ENCODE results near the gene GNG12.

The GNG12 gene

GRCh38 chr1:67705735-67706453 lies 127.4 kb downstream of the GNG12 start:
- DNase-seq = no peak
- peaks cover 11% of the 10 kb centered on the region for H3K4me1 Mint-ChIP-seq
- H3K9me3 Mint-ChIP-seq = no peaks in the 10 kb centered on the region
- H3K27ac Mint-ChIP-seq = no peak overlapping the region
- peaks cover 36% of the 10 kb centered on the region for H3K36me3 Mint-ChIP-seq (ENCODE audit: low read depth)
- H3K4me3 Mint-ChIP-seq = no peak overlapping the region
- no peaks in the 10 kb centered on the region for H3K27me3 Mint-ChIP-seq (ENCODE audit: low read depth, poor library complexity)
- TF ChIP-seq, protein P1, sequence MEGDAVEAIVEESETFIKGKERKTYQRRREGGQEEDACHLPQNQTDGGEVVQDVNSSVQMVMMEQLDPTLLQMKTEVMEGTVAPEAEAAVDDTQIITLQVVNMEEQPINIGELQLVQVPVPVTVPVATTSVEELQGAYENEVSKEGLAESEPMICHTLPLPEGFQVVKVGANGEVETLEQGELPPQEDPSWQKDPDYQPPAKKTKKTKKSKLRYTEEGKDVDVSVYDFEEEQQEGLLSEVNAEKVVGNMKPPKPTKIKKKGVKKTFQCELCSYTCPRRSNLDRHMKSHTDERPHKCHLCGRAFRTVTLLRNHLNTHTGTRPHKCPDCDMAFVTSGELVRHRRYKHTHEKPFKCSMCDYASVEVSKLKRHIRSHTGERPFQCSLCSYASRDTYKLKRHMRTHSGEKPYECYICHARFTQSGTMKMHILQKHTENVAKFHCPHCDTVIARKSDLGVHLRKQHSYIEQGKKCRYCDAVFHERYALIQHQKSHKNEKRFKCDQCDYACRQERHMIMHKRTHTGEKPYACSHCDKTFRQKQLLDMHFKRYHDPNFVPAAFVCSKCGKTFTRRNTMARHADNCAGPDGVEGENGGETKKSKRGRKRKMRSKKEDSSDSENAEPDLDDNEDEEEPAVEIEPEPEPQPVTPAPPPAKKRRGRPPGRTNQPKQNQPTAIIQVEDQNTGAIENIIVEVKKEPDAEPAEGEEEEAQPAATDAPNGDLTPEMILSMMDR (IDR thresholded peaks at IDR 0.05) = no peak

- Mint-ChIP-seq H3K9me3 (no peaks in the 10 kb centered on the region), H3K4me3 (no peak overlapping the region), H3K27me3 (ENCODE audit: low read depth, poor library complexity) (no peaks in the 10 kb centered on the region), H3K4me1 (peaks cover 19% of the 10 kb centered on the region), H3K27ac (no peak overlapping the region), H3K36me3 (ENCODE audit: low read depth) (peaks cover 36% of the 10 kb centered on the region)
- no peak for DNase-seq
- TF ChIP-seq, protein P1 (IDR thresholded peaks at IDR 0.05) = no peak
These were observed 128.9 kb downstream of the GNG12 start for GRCh38 chr1:67704351-67704750.

DNA sequence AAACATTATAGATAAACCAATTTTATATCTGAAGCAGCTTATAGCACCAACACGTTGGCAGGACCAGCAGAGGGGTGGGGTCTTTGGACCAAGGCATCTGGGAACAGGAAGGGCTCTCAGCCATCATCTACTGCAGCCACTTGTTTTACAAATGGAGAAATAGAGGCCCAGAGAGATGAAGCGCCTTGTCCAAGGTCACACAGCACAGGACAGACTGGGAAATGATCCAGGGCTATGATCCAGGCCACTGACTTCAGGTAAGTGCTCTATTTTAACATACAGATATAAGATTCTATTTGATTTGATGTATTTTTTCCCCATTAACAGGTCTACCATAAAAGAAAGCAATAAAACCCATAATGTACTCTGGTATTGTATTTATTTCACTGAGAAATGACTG lies 131.4 kb downstream of the GNG12 start:
- no peak overlapping the region for H3K4me3 Mint-ChIP-seq
- DNase-seq = no peak
- H3K9me3 Mint-ChIP-seq = no peaks in the 10 kb centered on the region
- H3K27ac Mint-ChIP-seq = no peak overlapping the region
- H3K36me3 Mint-ChIP-seq (ENCODE audit: low read depth) = peaks cover 28% of the 10 kb centered on the region
- TF ChIP-seq, protein P1 (IDR thresholded peaks at IDR 0.05) = no peak
- H3K4me1 Mint-ChIP-seq = peaks cover 20% of the 10 kb centered on the region
- no peaks in the 10 kb centered on the region for H3K27me3 Mint-ChIP-seq (ENCODE audit: low read depth, poor library complexity)

- Mint-ChIP-seq H3K36me3 (ENCODE audit: low read depth) (peaks cover 18% of the 10 kb centered on the region), H3K4me1 (peaks cover 20% of the 10 kb centered on the region), H3K27me3 (ENCODE audit: low read depth, poor library complexity) (no peaks in the 10 kb centered on the region), H3K4me3 (no peak overlapping the region), H3K27ac (peak overlapping the region; percentile 36), H3K9me3 (no peaks in the 10 kb centered on the region)
- TF ChIP-seq, protein P1 (IDR thresholded peaks at IDR 0.05) = peak; percentile 45
- DNase-seq = peak; percentile 52
These were observed 132.4 kb downstream of the GNG12 start for GRCh38 chr1:67700692-67701410.

DNA sequence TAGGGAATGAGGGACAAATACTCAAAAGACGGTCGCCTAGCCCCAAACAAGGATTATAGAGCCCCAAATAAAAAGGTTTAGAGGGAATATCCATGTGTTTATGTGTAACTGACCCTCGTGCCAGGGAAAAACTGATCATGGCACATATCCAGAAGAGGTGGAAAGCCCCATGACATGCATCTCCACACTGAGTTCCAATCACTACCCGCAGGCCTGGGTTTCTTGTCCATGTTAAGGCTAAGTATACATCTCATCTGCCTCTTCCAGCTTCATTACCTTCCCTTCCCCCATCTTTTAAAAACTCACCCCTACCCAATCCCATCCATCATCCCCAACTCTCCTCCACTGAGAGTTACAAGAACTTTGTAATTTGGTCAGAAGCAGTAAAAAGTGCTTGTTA lies 133.0 kb downstream of the GNG12 start:
- H3K27me3 Mint-ChIP-seq (ENCODE audit: low read depth, poor library complexity) = no peaks in the 10 kb centered on the region

More for the DNA sequence above, 133.0 kb downstream of the GNG12 start:
- peak overlapping the region; percentile 36 for H3K27ac Mint-ChIP-seq
- TF ChIP-seq, protein P1 (IDR thresholded peaks at IDR 0.05) = no peak
- peaks cover 20% of the 10 kb centered on the region for H3K4me1 Mint-ChIP-seq
- no peak overlapping the region for H3K4me3 Mint-ChIP-seq
- no peak for DNase-seq
- no peaks in the 10 kb centered on the region for H3K9me3 Mint-ChIP-seq
- H3K36me3 Mint-ChIP-seq (ENCODE audit: low read depth) = peaks cover 12% of the 10 kb centered on the region

Measured in nephron progenitor cell (in vitro differentiated cells).